GM12873 (cell line): ENCODE measurements around the gene ELL2.

Experiments
- TF ChIP-seq, protein P1 (sequence below): IDR thresholded peaks from 2 replicates; pipeline ENCODE4 v1.5.1; 2012; ENCODE audit warnings: low read depth, mild to moderate bottlenecking, moderate library complexity, low read length, control low read depth; ENCODE audit not compliant: insufficient read depth; ENCODE audit errors: missing control alignments

Gene ELL2

DNA sequence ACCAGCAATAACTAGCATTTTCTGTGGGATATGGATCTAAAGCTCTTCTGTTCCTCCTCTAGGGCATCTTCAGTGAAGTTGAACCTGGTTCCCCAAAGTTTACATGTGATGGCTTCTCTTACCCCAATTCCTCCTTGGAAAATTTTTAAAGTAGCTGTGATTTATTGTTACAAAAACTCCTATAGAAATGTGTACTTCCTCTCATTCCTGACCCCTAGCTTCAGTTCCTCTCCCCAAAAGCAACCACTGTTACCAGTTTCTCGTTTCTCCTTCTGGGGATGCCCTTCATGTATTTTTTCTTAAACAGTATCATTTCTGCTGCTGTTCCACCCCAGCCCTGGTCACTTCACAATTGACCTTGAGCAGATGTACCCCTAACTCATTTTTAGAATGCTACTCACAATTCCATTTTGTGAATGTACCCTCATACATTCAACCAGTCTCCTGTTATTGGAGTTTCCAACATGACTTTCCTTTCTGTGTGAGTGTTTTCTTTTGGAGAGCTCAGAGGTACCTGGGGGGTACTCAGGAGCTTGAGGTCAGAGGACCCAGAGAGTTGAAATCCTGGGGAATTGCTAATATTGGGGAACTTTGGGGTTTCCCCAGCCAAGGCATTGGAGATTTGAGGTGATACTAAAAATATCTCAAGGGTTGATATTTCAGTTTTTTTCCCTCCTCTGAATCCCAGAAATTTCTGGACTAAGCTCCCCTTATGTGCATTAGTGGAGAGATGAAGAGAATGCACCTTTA lies 120.5 kb downstream of the ELL2 start:
- TF ChIP-seq, protein P1, sequence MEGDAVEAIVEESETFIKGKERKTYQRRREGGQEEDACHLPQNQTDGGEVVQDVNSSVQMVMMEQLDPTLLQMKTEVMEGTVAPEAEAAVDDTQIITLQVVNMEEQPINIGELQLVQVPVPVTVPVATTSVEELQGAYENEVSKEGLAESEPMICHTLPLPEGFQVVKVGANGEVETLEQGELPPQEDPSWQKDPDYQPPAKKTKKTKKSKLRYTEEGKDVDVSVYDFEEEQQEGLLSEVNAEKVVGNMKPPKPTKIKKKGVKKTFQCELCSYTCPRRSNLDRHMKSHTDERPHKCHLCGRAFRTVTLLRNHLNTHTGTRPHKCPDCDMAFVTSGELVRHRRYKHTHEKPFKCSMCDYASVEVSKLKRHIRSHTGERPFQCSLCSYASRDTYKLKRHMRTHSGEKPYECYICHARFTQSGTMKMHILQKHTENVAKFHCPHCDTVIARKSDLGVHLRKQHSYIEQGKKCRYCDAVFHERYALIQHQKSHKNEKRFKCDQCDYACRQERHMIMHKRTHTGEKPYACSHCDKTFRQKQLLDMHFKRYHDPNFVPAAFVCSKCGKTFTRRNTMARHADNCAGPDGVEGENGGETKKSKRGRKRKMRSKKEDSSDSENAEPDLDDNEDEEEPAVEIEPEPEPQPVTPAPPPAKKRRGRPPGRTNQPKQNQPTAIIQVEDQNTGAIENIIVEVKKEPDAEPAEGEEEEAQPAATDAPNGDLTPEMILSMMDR = no peak

DNA sequence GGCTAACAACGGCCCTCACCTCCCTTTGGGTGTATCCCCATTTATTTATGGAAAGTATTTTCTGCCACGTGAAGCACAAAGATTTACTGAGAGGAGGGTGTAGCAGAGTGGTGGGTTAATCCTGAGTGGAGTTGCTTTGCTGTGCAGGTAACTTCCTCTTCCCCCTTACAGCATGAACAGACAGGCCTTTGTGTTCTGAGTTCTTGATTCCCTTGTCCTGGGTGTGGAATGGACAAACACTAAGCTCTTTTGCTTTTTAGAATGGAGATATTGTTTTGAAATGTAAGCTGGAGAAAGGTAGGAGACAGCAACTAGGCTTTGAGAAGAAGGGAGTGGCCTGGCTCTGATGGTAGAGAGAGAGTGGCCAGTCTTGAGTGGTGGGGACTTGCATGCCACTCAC lies 122.0 kb downstream of the ELL2 start:
- TF ChIP-seq, protein P1 = no peak

GRCh38 chr5:95838556-95838955 lies 123.1 kb downstream of the ELL2 start:
- TF ChIP-seq, protein P1 = no peak

DNA sequence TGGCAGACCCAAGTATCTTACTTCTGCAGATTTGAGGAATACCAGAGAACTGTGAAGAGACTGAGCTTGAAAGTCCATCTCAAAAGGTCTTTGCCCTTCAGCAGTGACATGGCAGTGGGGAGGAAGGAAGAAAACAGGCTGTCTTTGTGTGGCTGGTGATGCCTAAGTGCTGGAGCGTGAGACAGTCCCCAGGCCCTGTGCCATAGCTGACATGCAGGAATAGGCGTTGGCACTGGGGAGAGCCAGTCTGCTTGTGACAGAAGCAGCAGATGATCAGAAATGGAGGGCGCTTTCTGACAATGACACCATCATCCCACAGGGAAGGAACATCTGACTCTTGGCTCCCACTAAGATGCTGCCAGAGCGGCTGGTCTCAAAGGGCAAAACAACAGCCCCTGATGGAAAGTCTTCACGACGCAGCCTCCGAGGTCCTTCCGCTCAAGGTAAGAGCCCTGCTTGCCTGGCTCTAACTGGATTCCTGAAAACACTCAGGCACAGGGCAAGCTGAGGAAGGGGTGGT lies 123.6 kb downstream of the ELL2 start:
- TF ChIP-seq, protein P1 = no peak

DNA sequence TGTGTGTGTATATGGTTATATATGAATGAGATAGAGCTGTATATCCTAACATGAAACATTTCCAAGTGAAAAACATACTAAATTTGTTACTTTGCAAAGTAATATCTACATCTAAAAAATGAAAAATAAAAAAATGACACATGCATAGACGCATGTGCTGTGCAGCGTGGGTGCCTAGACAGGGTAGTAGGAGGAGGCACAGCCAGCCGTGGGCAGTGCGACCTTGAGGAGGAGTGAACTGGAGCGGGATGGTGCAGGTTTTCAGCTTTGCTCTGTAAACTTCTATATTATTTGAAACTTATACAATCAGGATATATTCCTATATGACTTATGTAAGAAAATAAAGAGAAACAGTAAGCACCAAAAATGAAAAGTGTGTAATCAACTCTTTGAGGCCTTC lies 124.2 kb downstream of the ELL2 start:
- TF ChIP-seq, protein P1 = no peak

DNA sequence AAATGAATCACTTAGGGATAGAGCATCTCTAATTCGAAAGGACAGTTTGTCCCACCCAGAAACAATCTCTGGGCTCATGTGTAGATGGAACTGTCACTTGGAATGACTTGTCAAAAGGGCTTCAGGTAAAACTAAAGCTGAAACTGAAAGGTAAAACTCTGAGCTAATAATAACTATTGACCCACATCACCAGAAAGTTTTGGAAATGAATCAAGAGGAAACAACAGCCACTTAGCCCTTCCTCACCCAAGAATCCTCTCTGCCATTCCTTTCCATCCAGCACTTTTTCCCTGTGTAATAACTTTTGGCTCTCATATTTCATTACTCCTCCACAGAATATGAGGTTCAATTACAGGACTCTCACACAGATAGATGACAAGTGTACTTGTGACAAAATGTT lies 125.1 kb downstream of the ELL2 start:
- TF ChIP-seq, protein P1 = no peak

- TF ChIP-seq, protein P1 = no peak
Observed at GRCh38 chr5:95835682-95836385, 125.8 kb downstream of the ELL2 start.
